HEK293 (cell line): ENCODE data around the gene TMA7B.

Experiments
- CTCF ChIA-PET: fragments of 350-600 bp; formaldehyde crosslinking; extraction: SDS; loops from one replicate; lab custom pipeline; 2021; ENCODE audit warnings: antibody characterized with exemption; lab: Yijun Ruan, JAX
- POLR2A ChIA-PET: fragments of 300-600 bp; formaldehyde crosslinking; extraction: SDS; loops from one replicate; lab custom pipeline; 2020; ENCODE audit warnings: antibody characterized with exemption, inconsistent platforms; lab: Yijun Ruan, JAX
- H3K27ac ChIP-seq: fragments of 200-500 bp; sonication (Bioruptor generic); 2 replicates; pipeline ENCODE4 v1.5.1; 2014; ENCODE audit warnings: low read depth, low read length, control low read depth, inconsistent platforms; ENCODE audit errors: extremely low read depth
- H3K36me3 ChIP-seq, 2 experiments: fragments of 200-500 bp in 1 of 2; sonication (Bioruptor generic) in 1 of 2; 1 replicate in 1 of 2; 2 replicates in 1 of 2; pipeline ENCODE4 v1.5.1; 2014 to 2017; ENCODE audit warnings: inconsistent platforms in 2 of 2, low read length in 2 of 2; ENCODE audit not compliant: control insufficient read depth in 2 of 2, insufficient read depth in 1 of 2
- H3K4me1 ChIP-seq: fragments of 200-500 bp; sonication (Bioruptor generic); 2 replicates; pipeline ENCODE4 v1.5.1; 2014; ENCODE audit warnings: mild to moderate bottlenecking, low read length, inconsistent platforms; ENCODE audit not compliant: control insufficient read depth, insufficient read depth
- H3K4me3 ChIP-seq: 2 replicates; pipeline ENCODE4 v1.5.1; 2011; ENCODE audit warnings: low read depth, mild to moderate bottlenecking, control low read depth, low read length, moderate library complexity
- H3K9me3 ChIP-seq: fragments of 200-500 bp; sonication (Bioruptor generic); 2 replicates; pipeline ENCODE4 v1.5.1; 2014; ENCODE audit warnings: low read depth, low read length, inconsistent platforms; ENCODE audit not compliant: control insufficient read depth, insufficient read depth
- PRDM1 ChIP-seq: fragments of 450-650 bp; formaldehyde crosslinking; IDR thresholded peaks from 2 replicates; pipeline ENCODE4; 2016; ENCODE audit warnings: missing biosample characterization, missing genetic modification characterization
- WT1 ChIP-seq: fragments of 450-650 bp; formaldehyde crosslinking; IDR thresholded peaks from 2 replicates; pipeline ENCODE4 v1.5.1; 2016; ENCODE audit warnings: missing biosample characterization, missing genetic modification characterization
- ZFP37 ChIP-seq: fragments of 450-650 bp; formaldehyde crosslinking; IDR thresholded peaks from 2 replicates; pipeline ENCODE4 v1.5.1; 2016; ENCODE audit warnings: missing biosample characterization, missing genetic modification characterization
- ZNF114 ChIP-seq: fragments of 450-650 bp; formaldehyde crosslinking; IDR thresholded peaks from 2 replicates; pipeline ENCODE4 v1.5.0; 2017; ENCODE audit warnings: missing biosample characterization, missing genetic modification characterization
- ZNF146 ChIP-seq: fragments of 450-650 bp; formaldehyde crosslinking; IDR thresholded peaks from 2 replicates; pipeline ENCODE4 v1.5.1; 2016; ENCODE audit warnings: missing biosample characterization, missing genetic modification characterization
- ZNF239 ChIP-seq: fragments of 450-650 bp; formaldehyde crosslinking; IDR thresholded peaks from 2 replicates; pipeline ENCODE4 v1.5.1; 2016; ENCODE audit warnings: missing biosample characterization, missing genetic modification characterization
- ZNF391 ChIP-seq: fragments of 450-650 bp; formaldehyde crosslinking; IDR thresholded peaks from 2 replicates; pipeline ENCODE4 v1.5.1; 2016; ENCODE audit warnings: low read depth, missing biosample characterization, missing genetic modification characterization, borderline replicate concordance
- ZNF426 ChIP-seq: fragments of 450-650 bp; formaldehyde crosslinking; IDR thresholded peaks from 2 replicates; pipeline ENCODE4 v1.5.1; 2017; ENCODE audit warnings: missing biosample characterization, missing genetic modification characterization, mild to moderate bottlenecking, inconsistent platforms, moderate library complexity
- ZNF510 ChIP-seq: fragments of 450-650 bp; formaldehyde crosslinking; IDR thresholded peaks from 2 replicates; pipeline ENCODE4 v1.5.1; 2018; ENCODE audit warnings: mild to moderate bottlenecking, missing genetic modification characterization, missing biosample characterization; ENCODE audit not compliant: insufficient replicate concordance
- ZNF521 ChIP-seq: fragments of 450-650 bp; formaldehyde crosslinking; IDR thresholded peaks from 2 replicates; pipeline ENCODE4 v1.5.1; 2017; ENCODE audit warnings: missing biosample characterization, mild to moderate bottlenecking, missing genetic modification characterization
- ZNF561 ChIP-seq: fragments of 450-650 bp; IDR thresholded peaks from 2 replicates; pipeline ENCODE4 v1.5.1; 2018; ENCODE audit warnings: missing biosample characterization, missing genetic modification characterization, borderline replicate concordance
- ZNF660 ChIP-seq: fragments of 450-650 bp; IDR thresholded peaks from 2 replicates; pipeline ENCODE4 v1.5.1; 2018; ENCODE audit warnings: missing biosample characterization, mild to moderate bottlenecking, missing genetic modification characterization
- TF ChIP-seq, protein P1 (sequence below): fragments of 450-650 bp; formaldehyde crosslinking; IDR thresholded peaks from 2 replicates; pipeline ENCODE4 v1.5.1; 2016; ENCODE audit warnings: missing biosample characterization, missing genetic modification characterization
- TF ChIP-seq, protein P2 (sequence below): fragments of 450-650 bp; formaldehyde crosslinking; IDR thresholded peaks from 2 replicates; pipeline ENCODE4 v1.5.1; 2017; ENCODE audit warnings: missing biosample characterization, missing genetic modification characterization
- TF ChIP-seq, protein P3 (sequence below): fragments of 450-650 bp; formaldehyde crosslinking; IDR thresholded peaks from 2 replicates; pipeline ENCODE4 v1.5.1; 2016; ENCODE audit warnings: missing biosample characterization, missing genetic modification characterization, borderline replicate concordance
- TF ChIP-seq, protein P4 (sequence below): fragments of 450-650 bp; formaldehyde crosslinking; IDR thresholded peaks from 2 replicates; pipeline ENCODE4 v1.5.1; 2016; ENCODE audit warnings: missing biosample characterization, missing genetic modification characterization
- TF ChIP-seq, protein P5 (sequence below): fragments of 450-650 bp; formaldehyde crosslinking; conservative IDR thresholded peaks from 2 replicates; pipeline ENCODE4 v1.5.1; 2016; ENCODE audit warnings: low read depth, missing biosample characterization, missing genetic modification characterization

The TMA7B gene

DNA sequence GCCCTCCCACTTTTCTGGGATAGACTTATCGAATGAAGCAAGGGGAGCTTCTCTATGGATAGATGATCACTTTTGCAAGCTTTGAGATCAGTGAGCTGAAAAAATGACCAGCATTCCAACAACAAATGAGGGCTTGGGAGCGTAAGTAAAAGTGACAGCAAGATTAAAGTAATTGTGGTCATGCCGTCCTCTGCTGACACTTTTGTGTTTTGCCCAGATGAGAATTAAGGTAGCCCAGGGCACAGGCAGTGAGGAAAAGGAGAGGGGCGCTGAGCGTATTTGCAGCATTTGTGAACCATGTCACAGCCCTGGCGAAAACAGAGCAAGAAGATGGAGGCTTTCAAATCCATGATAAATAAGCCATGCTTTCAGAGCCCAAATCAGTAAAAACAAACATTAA is 24.6 kb upstream of the TMA7B start:
- H3K27ac ChIP-seq: no peak overlapping the region
- ChIA-PET POLR2A (no interaction called here), CTCF (interaction anchor here (0.6 to 1.3 kb wide), 3 partner anchors 10 to 315 kb away, joined by 3 to 4 read pairs (median 3); no protein-coding TSS in a partner anchor)
- no peaks in the 10 kb centered on the region for H3K9me3 ChIP-seq
- H3K36me3 ChIP-seq: no peaks in the 10 kb centered on the region
- H3K4me1 ChIP-seq: no peaks in the 10 kb centered on the region
- no peak for TF ChIP-seq ZFP37
- no peak for TF ChIP-seq ZNF426 (tag by site-specific recombination)
- TF ChIP-seq, protein P1, sequence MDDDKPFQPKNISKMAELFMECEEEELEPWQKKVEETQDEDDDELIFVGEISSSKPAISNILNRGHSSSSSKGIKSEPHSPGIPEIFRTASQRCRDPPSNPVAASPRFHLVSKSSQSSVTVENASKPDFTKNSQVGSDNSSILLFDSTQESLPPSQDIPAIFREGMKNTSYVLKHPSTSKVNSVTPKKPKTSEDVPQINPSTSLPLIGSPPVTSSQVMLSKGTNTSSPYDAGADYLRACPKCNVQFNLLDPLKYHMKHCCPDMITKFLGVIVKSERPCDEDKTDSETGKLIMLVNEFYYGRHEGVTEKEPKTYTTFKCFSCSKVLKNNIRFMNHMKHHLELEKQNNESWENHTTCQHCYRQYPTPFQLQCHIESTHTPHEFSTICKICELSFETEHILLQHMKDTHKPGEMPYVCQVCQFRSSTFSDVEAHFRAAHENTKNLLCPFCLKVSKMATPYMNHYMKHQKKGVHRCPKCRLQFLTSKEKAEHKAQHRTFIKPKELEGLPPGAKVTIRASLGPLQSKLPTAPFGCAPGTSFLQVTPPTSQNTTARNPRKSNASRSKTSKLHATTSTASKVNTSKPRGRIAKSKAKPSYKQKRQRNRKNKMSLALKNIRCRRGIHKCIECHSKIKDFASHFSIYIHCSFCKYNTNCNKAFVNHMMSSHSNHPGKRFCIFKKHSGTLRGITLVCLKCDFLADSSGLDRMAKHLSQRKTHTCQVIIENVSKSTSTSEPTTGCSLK (tag by site-specific recombination): no peak
- no peak overlapping the region for H3K4me3 ChIP-seq

DNA sequence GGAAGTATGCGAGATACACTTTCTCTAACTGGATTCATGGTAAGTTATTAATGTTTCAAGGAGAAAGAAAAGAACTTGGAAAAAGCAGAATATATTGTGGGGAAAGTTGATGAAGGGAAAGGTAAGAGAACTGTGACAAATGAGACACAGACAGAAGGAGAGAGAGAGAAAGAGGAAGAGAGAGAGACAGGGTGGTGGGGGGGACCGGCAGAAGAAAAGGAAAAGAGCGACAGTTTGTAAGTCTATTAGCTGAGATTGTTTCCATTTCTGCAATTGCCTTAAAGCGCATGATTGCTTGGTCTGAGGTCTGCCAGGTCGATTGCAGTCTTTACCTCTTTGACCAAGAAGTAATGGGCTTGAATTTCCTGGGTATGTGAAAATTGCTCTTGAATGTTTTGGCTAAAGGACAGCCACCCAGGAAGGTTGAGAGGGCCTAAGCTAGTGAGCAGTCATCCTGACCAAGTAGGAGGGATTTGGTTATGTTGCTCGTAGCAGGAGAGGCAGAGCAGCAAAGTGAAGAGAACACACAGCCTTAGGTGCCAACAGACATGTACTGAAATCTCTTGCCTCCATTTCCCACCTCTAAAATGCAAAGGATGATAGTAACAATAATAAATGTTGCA is 23.6 kb upstream of the TMA7B start:
- H3K9me3 ChIP-seq: no peaks in the 10 kb centered on the region
- TF ChIP-seq, protein P2, sequence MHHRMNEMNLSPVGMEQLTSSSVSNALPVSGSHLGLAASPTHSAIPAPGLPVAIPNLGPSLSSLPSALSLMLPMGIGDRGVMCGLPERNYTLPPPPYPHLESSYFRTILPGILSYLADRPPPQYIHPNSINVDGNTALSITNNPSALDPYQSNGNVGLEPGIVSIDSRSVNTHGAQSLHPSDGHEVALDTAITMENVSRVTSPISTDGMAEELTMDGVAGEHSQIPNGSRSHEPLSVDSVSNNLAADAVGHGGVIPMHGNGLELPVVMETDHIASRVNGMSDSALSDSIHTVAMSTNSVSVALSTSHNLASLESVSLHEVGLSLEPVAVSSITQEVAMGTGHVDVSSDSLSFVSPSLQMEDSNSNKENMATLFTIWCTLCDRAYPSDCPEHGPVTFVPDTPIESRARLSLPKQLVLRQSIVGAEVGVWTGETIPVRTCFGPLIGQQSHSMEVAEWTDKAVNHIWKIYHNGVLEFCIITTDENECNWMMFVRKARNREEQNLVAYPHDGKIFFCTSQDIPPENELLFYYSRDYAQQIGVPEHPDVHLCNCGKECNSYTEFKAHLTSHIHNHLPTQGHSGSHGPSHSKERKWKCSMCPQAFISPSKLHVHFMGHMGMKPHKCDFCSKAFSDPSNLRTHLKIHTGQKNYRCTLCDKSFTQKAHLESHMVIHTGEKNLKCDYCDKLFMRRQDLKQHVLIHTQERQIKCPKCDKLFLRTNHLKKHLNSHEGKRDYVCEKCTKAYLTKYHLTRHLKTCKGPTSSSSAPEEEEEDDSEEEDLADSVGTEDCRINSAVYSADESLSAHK: no peak
- peak; percentile 89 for TF ChIP-seq PRDM1 (tag by site-specific recombination)
- CTCF ChIA-PET: interaction anchor here (1.0 kb wide), 1 partner anchor 88 kb away, joined by 4 read pairs; no protein-coding TSS in a partner anchor
- no peak overlapping the region for H3K4me3 ChIP-seq
- no peaks in the 10 kb centered on the region for H3K36me3 ChIP-seq
- 0 out of 2 replicates have a peak, but pooled peaks cover 2% of the 10 kb centered on the region for H3K4me1 ChIP-seq
- POLR2A ChIA-PET: no interaction called here
- no peak overlapping the region for H3K27ac ChIP-seq

DNA sequence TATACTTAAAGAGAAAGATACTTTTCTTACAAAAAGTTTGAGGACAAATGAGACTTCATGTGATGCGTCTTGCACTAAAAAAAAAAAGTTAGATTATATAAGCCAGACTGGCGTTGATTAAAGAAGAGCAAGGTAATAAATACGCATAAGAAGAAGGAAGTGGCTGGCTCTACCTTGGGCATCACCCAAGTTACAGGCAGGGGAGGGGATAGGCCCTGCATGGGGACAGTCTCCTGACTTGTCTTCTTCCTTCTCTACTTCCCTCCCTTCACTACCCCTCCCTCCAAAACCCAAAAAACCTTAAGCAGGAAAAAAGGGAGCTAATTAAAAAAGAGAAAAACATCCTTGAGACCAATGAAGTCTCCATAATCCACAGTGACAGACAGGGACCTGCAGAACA is 22.3 kb upstream of the TMA7B start:
- ChIA-PET POLR2A (no interaction called here), CTCF (interaction anchor here (1.0 kb wide), 1 partner anchor 87 kb away, joined by 5 read pairs; no protein-coding TSS in a partner anchor)
- Histone ChIP-seq H3K36me3 (no peaks in the 10 kb centered on the region), H3K27ac (no peak overlapping the region), H3K4me1 (0 out of 2 replicates have a peak, but pooled peaks cover 3% of the 10 kb centered on the region), H3K9me3 (no peaks in the 10 kb centered on the region), H3K4me3 (no peak overlapping the region)
- TF ChIP-seq, protein P3, sequence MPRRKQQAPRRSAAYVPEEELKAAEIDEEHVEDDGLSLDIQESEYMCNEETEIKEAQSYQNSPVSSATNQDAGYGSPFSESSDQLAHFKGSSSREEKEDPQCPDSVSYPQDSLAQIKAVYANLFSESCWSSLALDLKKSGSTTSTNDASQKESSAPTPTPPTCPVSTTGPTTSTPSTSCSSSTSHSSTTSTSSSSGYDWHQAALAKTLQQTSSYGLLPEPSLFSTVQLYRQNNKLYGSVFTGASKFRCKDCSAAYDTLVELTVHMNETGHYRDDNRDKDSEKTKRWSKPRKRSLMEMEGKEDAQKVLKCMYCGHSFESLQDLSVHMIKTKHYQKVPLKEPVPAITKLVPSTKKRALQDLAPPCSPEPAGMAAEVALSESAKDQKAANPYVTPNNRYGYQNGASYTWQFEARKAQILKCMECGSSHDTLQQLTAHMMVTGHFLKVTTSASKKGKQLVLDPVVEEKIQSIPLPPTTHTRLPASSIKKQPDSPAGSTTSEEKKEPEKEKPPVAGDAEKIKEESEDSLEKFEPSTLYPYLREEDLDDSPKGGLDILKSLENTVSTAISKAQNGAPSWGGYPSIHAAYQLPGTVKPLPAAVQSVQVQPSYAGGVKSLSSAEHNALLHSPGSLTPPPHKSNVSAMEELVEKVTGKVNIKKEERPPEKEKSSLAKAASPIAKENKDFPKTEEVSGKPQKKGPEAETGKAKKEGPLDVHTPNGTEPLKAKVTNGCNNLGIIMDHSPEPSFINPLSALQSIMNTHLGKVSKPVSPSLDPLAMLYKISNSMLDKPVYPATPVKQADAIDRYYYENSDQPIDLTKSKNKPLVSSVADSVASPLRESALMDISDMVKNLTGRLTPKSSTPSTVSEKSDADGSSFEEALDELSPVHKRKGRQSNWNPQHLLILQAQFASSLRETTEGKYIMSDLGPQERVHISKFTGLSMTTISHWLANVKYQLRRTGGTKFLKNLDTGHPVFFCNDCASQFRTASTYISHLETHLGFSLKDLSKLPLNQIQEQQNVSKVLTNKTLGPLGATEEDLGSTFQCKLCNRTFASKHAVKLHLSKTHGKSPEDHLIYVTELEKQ (tag by site-specific recombination): no peak
- TF ChIP-seq ZNF239 (tag by site-specific recombination): no peak
- no peak for TF ChIP-seq ZNF561 (tag by site-specific recombination)
- no peak for TF ChIP-seq ZNF391 (tag by site-specific recombination)
- no peak for TF ChIP-seq ZNF660 (tag by site-specific recombination)
- no peak for TF ChIP-seq ZNF146 (tag by site-specific recombination)
- TF ChIP-seq, protein P4, sequence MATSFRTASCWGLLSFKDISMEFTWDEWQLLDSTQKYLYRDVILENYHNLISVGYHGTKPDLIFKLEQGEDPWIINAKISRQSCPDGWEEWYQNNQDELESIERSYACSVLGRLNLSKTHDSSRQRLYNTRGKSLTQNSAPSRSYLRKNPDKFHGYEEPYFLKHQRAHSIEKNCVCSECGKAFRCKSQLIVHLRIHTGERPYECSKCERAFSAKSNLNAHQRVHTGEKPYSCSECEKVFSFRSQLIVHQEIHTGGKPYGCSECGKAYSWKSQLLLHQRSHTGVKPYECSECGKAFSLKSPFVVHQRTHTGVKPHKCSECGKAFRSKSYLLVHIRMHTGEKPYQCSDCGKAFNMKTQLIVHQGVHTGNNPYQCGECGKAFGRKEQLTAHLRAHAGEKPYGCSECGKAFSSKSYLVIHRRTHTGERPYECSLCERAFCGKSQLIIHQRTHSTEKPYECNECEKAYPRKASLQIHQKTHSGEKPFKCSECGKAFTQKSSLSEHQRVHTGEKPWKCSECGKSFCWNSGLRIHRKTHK (tag by site-specific recombination): no peak
- no peak for TF ChIP-seq ZNF521 (tag by site-specific recombination)
- no peak for TF ChIP-seq ZNF114
- no peak for TF ChIP-seq WT1 (tag by site-specific recombination)
- TF ChIP-seq, protein P5, sequence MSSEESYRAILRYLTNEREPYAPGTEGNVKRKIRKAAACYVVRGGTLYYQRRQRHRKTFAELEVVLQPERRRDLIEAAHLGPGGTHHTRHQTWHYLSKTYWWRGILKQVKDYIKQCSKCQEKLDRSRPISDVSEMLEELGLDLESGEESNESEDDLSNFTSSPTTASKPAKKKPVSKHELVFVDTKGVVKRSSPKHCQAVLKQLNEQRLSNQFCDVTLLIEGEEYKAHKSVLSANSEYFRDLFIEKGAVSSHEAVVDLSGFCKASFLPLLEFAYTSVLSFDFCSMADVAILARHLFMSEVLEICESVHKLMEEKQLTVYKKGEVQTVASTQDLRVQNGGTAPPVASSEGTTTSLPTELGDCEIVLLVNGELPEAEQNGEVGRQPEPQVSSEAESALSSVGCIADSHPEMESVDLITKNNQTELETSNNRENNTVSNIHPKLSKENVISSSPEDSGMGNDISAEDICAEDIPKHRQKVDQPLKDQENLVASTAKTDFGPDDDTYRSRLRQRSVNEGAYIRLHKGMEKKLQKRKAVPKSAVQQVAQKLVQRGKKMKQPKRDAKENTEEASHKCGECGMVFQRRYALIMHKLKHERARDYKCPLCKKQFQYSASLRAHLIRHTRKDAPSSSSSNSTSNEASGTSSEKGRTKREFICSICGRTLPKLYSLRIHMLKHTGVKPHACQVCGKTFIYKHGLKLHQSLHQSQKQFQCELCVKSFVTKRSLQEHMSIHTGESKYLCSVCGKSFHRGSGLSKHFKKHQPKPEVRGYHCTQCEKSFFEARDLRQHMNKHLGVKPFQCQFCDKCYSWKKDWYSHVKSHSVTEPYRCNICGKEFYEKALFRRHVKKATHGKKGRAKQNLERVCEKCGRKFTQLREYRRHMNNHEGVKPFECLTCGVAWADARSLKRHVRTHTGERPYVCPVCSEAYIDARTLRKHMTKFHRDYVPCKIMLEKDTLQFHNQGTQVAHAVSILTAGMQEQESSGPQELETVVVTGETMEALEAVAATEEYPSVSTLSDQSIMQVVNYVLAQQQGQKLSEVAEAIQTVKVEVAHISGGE (tag by site-specific recombination): no peak
- no peak for TF ChIP-seq ZNF510 (tag by site-specific recombination)
